Measurements from ENCODE around the gene TSHR. TPM values are rescaled to one million over a fixed set of nuclear protein-coding genes. Genes with fewer than 3 reads are reported as not detected.

Gene TSHR
- total and polyA plus RNA-seq, 2 of the 4 experiments (the other 2 are of a cell fraction): not detected

DNA sequence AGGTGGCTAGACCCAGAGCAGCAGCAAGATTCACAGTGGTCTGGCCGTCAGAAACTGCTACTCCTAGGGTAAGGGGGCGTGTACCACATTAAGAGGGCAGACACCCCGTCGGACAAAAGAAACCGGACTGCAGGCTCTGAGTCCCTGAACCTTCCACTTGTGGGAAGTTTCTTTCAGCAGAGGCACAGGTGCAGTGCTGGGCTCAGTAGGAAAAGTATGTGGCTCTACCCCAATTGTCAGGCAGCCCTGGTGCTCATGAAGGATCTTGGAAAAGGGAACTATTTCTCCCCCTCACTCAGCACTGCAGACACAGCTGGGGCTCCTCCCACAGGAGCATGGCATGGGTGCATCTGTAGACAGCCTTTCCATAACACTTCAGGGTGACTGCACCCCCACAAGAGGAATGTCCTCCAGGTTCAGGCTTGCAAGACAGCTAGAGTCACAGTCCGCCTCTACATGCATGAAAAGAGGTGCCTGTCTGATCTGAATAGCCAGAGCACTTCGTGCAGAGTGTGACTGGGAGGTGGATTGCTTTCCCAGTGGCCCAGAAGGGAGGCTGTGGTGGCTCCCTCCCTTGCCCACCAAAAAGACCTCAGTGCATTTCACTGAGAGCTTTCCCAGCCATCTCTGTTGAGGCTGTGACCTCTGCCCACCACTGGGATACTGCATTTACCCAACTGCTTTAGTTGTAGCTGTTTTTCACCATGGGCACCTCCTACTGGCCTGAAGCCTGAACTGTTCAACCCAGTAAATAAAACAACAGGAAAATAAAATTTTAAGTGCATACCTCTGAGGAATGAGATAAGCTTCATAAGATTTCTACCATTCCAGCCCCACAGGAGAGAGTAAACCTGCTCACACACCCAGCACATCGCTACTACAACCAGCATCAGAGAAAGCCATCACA lies 28.1 kb upstream of the TSHR start:
- peak overlapping the region; percentile 4; the same call in 1 of the 2 replicates for H3K4me2 ChIP-seq (ENCODE audit: low read depth, low read length)
- H3K18ac ChIP-seq (ENCODE audit: low read depth, low read length): 0 out of 2 replicates have a peak overlapping the region, but pooled peaks have one; percentile 8
- peak overlapping the region; percentile 13; the same call in 1 of the 2 replicates for H3K14ac ChIP-seq (replicated peaks; ENCODE audit: low read depth, low read length)
- dilution Hi-C loops (cut with HindIII; ENCODE audit: low sequenced_read_pairs, unreplicated experiment): no loop called here
- peaks cover 25% of the 10 kb centered on the region for H3K9me1 ChIP-seq (ENCODE audit: insufficient read depth, low read length)
- no peak overlapping the region; the same call in 1 of the 2 replicates for H4K91ac ChIP-seq (ENCODE audit: insufficient read depth, low read depth, low read length)
- peak overlapping the region; percentile 57; the same call in 1 of the 2 replicates for H2BK20ac ChIP-seq (ENCODE audit: low read depth, low read length)
- peak overlapping the region in 1 of 2 experiments; percentile 69; a peak in 2 of 4 replicates for H4K8ac ChIP-seq (ENCODE audit: low read depth in 2 of 2, low read length in 2 of 2)
- in situ Hi-C loops (cut with MboI; ENCODE audit: low sequenced_read_pairs): no loop called here
- no peak overlapping the region for H2BK15ac ChIP-seq (ENCODE audit: low read depth, low read length)
- H2BK5ac ChIP-seq (ENCODE audit: low read depth, low read length, poor library complexity, severe bottlenecking): peak overlapping the region; percentile 44
- H3K56ac ChIP-seq (ENCODE audit: extremely low read depth, insufficient read depth, low read length): no peak overlapping the region
- DNase-seq (no peak), ATAC-seq (ENCODE audit: low read depth) (no peak)
- H3K23ac ChIP-seq (ENCODE audit: low read depth, low read length): peak overlapping the region; percentile 8; the same call in 1 of the 2 replicates
- intact Hi-C loops (cut with micrococcal nuclease): no loop called here
- peak overlapping the region; percentile 58; the same call in 1 of the 2 replicates for H2BK120ac ChIP-seq (ENCODE audit: low read depth, low read length)
- no peak overlapping the region for H3K4me3 ChIP-seq (ENCODE audit: insufficient read depth, low read depth, low read length)
- no peaks in the 10 kb centered on the region for H4K20me1 ChIP-seq (ENCODE audit: insufficient read depth, low read length)
- TF ChIP-seq RAD21 (IDR thresholded peaks at IDR 0.05; ENCODE audit: low read length) (no peak), MAFK (IDR thresholded peaks at IDR 0.05; ENCODE audit: low read depth, low read length) (no peak), MAZ (IDR thresholded peaks at IDR 0.05; ENCODE audit: borderline replicate concordance, low read depth, low read length) (no peak)
- TF ChIP-seq, protein P1, sequence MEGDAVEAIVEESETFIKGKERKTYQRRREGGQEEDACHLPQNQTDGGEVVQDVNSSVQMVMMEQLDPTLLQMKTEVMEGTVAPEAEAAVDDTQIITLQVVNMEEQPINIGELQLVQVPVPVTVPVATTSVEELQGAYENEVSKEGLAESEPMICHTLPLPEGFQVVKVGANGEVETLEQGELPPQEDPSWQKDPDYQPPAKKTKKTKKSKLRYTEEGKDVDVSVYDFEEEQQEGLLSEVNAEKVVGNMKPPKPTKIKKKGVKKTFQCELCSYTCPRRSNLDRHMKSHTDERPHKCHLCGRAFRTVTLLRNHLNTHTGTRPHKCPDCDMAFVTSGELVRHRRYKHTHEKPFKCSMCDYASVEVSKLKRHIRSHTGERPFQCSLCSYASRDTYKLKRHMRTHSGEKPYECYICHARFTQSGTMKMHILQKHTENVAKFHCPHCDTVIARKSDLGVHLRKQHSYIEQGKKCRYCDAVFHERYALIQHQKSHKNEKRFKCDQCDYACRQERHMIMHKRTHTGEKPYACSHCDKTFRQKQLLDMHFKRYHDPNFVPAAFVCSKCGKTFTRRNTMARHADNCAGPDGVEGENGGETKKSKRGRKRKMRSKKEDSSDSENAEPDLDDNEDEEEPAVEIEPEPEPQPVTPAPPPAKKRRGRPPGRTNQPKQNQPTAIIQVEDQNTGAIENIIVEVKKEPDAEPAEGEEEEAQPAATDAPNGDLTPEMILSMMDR (conservative IDR thresholded peaks at IDR 0.05; ENCODE audit: low read depth, low read length): peak; percentile 6; the same call in 1 of the 2 replicates
- H3K27me3 ChIP-seq (ENCODE audit: control insufficient read depth, insufficient read depth, low read length): no peaks in the 10 kb centered on the region
- H2AK9ac ChIP-seq (replicated peaks; ENCODE audit: low read depth, low read length, poor library complexity): peak overlapping the region; percentile 46
- no peak overlapping the region for H3K9ac ChIP-seq (ENCODE audit: low read depth, low read length)
- peaks cover 13% of the 10 kb centered on the region for H3K4me1 ChIP-seq (ENCODE audit: control insufficient read depth, insufficient read depth, low read length)
- peak overlapping the region; percentile 50 for H3K4ac ChIP-seq (ENCODE audit: low read depth, low read length)
- WGBS, 2 experiments (ENCODE audit: extremely low coverage in 2 of 2, insufficient read length in 1 of 2): 82% methylated on average over 3 of the region's 8 CpGs; no CpG with 5 or more reads in 1 of the 2 experiments
- peak overlapping the region; percentile 56; the same call in 1 of the 2 replicates for H2AK5ac ChIP-seq (ENCODE audit: low read depth, low read length)
- no peak overlapping the region for H3K27ac ChIP-seq (ENCODE audit: insufficient read depth, low read length)
- peaks cover 19 to 51% of the 10 kb centered on the region in 2 experiments for H3K79me1 ChIP-seq (ENCODE audit: low read depth in 1 of 2, low read length in 2 of 2)
- H3K9me3 ChIP-seq (ENCODE audit: control insufficient read depth, insufficient read depth, low read length): peaks cover 6% of the 10 kb centered on the region; the same call in 1 of the 2 replicates
- no TSS peak for BruUV-seq (replicated peaks)
- no peaks in the 10 kb centered on the region for H3K36me3 ChIP-seq (ENCODE audit: control insufficient read depth, insufficient read depth, low read length)
- H4K5ac ChIP-seq (ENCODE audit: low read depth, low read length): no peak overlapping the region
- ChIA-PET POLR2A (ENCODE audit: unreplicated experiment) (no interaction called here), CTCF (no interaction called here)
- H2AFZ ChIP-seq (replicated peaks; ENCODE audit: low read length, poor library complexity): peak overlapping the region; percentile 75
